HepG2 (cell line): Measurements from ENCODE around the gene CACNA1I. TPM values are rescaled to one million over a fixed set of nuclear protein-coding genes. Genes with fewer than 3 reads are reported as not detected.

Experiments used
- ATAC-seq: fragments of 200-7000 bp; cut with Tn5 transposase; 3 replicates; pipeline ENCODE4 v1.9.1; 2020; ENCODE audit warnings: mild to moderate bottlenecking, moderate library complexity
- BruUV-seq: library from RNA; stranded (reverse); fragments of 400-500 nt; replicated peaks from 2 replicates; lab custom pipeline; 2021; lab: Mats Ljungman, UMichigan
- CTCF ChIA-PET: fragments of 300-600 bp; formaldehyde crosslinking; extraction: SDS; loops from one replicate; lab custom pipeline; 2021; ENCODE audit warnings: low total read pairs, inconsistent platforms, low intra/inter-chr PET ratio; lab: Yijun Ruan, JAX
- POLR2A ChIA-PET: fragments of 350-600 bp; sonication (Branson Sonifier 250); formaldehyde crosslinking; loops from one replicate; lab custom pipeline; 2020; ENCODE audit warnings: antibody characterized with exemption, inconsistent platforms; lab: Yijun Ruan, JAX
- DNase-seq: peaks from one replicate; pipeline ENCODE4 v3.0.0-alpha.2; 2015; ENCODE audit warnings: low spot score
- FAIRE-seq: peaks from 3 replicates; lab custom pipeline; 2011; peaks lifted over from hg19 to GRCh38; lab: Jason Lieb, UNC
- H2AFZ ChIP-seq: one replicate; pipeline ENCODE4 v1.6.1; 2011; ENCODE audit warnings: low read length, inconsistent platforms
- H3K27ac ChIP-seq: fragments of 300-600 bp; 3 replicates; pipeline ENCODE4 v1.8.0; 2011; ENCODE audit warnings: mixed run types, mild to moderate bottlenecking, mixed read lengths, low read length, inconsistent platforms; ENCODE audit not compliant: insufficient read depth; ENCODE audit errors: extremely low read length
- H3K27me3 ChIP-seq, 2 experiments: fragments of 200-600 bp in 1 of 2; 2 replicates in 1 of 2; 3 replicates in 1 of 2; pipeline versions ENCODE4 v1.6.0 to v1.8.0; 2011; ENCODE audit warnings: low read length in 2 of 2, mild to moderate bottlenecking in 2 of 2, moderate library complexity in 2 of 2, inconsistent platforms in 1 of 2; ENCODE audit not compliant: insufficient read depth in 2 of 2, control insufficient read depth in 1 of 2
- H3K36me3 ChIP-seq, 2 experiments: fragments of 200-600 bp in 1 of 2; replicated peaks in 1 of 2; 2 replicates in 1 of 2; 3 replicates in 1 of 2; pipeline versions ENCODE4 v1.5.1 to v1.8.0; 2011; ENCODE audit warnings: low read length in 2 of 2, inconsistent platforms in 1 of 2; ENCODE audit not compliant: insufficient read depth in 2 of 2, control insufficient read depth in 1 of 2
- H3K4me1 ChIP-seq: 2 replicates; pipeline ENCODE4 v1.5.1; 2012; ENCODE audit warnings: low read length, inconsistent platforms; ENCODE audit not compliant: insufficient read depth
- H3K4me2 ChIP-seq: 2 replicates; pipeline ENCODE4 v1.6.0; 2011; ENCODE audit warnings: low read depth, low read length, inconsistent platforms
- H3K4me3 ChIP-seq, 3 experiments: fragments of 200-600 bp in 1 of 3; sonication (generic), shearing (Covaris generic) in 1 of 3; replicated peaks in 1 of 3; 2 replicates each; pipeline ENCODE4 v1.5.1; 2011 to 2016; ENCODE audit warnings: low read length in 3 of 3, inconsistent platforms in 2 of 3, low read depth in 2 of 3, mild to moderate bottlenecking in 2 of 3, control low read depth in 1 of 3, mixed read lengths in 1 of 3; ENCODE audit not compliant: insufficient read depth in 1 of 3
- H3K79me2 ChIP-seq: one replicate; pipeline ENCODE4 v1.6.1; 2011; ENCODE audit warnings: low read length, inconsistent platforms; ENCODE audit not compliant: insufficient read depth
- H3K9ac ChIP-seq: 2 replicates; pipeline ENCODE4 v1.6.0; 2011; ENCODE audit warnings: mild to moderate bottlenecking, low read depth, low read length, inconsistent platforms; ENCODE audit not compliant: insufficient read depth
- H3K9me3 ChIP-seq: 2 replicates; pipeline ENCODE4 v1.5.1; 2012; ENCODE audit warnings: mild to moderate bottlenecking, low read length
- H4K20me1 ChIP-seq: 2 replicates; pipeline ENCODE4 v1.6.0; 2011; ENCODE audit warnings: inconsistent platforms, mild to moderate bottlenecking, low read length, moderate library complexity; ENCODE audit not compliant: insufficient read depth
- ATF7-NPFF ChIP-seq: sonication (generic); formaldehyde crosslinking; IDR thresholded peaks from 2 replicates; pipeline ENCODE4 v1.8.1; 2023; ENCODE audit warnings: mild to moderate bottlenecking, low read depth, missing genetic modification reagents, moderate library complexity
- DPF2 ChIP-seq: sonication (generic); formaldehyde crosslinking; IDR thresholded peaks from 2 replicates; pipeline ENCODE4 v1.4.0; 2020; ENCODE audit warnings: mild to moderate bottlenecking, low read depth, missing genetic modification reagents, borderline replicate concordance
- MIXL1 ChIP-seq: IDR thresholded peaks from 2 replicates; pipeline ENCODE4 v1.6.1; 2016
- MNT ChIP-seq: fragments of 450-650 bp; IDR thresholded peaks from 2 replicates; pipeline ENCODE4 v1.6.1; 2016
- MTA1 ChIP-seq: sonication (generic); formaldehyde crosslinking; IDR thresholded peaks from 2 replicates; pipeline ENCODE4 v1.4.0; 2020; ENCODE audit warnings: missing genetic modification reagents, mild to moderate bottlenecking, borderline replicate concordance
- SMC3 ChIP-seq: IDR thresholded peaks from 2 replicates; pipeline ENCODE4 v1.6.1; 2011; ENCODE audit warnings: low read length, improper control_type of control experiment
- STAG1 ChIP-seq: sonication (generic); formaldehyde crosslinking; IDR thresholded peaks from 2 replicates; pipeline ENCODE4 v1.4.0; 2020; ENCODE audit warnings: missing genetic modification reagents
- YEATS2 ChIP-seq: sonication (generic); formaldehyde crosslinking; IDR thresholded peaks from 2 replicates; pipeline ENCODE4 v1.4.0; 2020; ENCODE audit warnings: missing genetic modification reagents, borderline replicate concordance
- ZIK1 ChIP-seq: sonication (generic); formaldehyde crosslinking; IDR thresholded peaks from 2 replicates; pipeline ENCODE4 v1.5.0; 2020; ENCODE audit warnings: mild to moderate bottlenecking, low read depth, missing genetic modification reagents, borderline replicate concordance
- ZNF350 ChIP-seq: sonication (generic); formaldehyde crosslinking; IDR thresholded peaks from 2 replicates; pipeline ENCODE4 v1.4.0; 2020; ENCODE audit warnings: mild to moderate bottlenecking, low read depth, missing genetic modification reagents, borderline replicate concordance
- ZNF510 ChIP-seq: sonication (generic); formaldehyde crosslinking; IDR thresholded peaks from 2 replicates; pipeline ENCODE4 v1.4.0; 2020; ENCODE audit warnings: low read depth, mild to moderate bottlenecking, missing genetic modification reagents
- ZNF781 ChIP-seq: sonication (generic); formaldehyde crosslinking; IDR thresholded peaks from 2 replicates; pipeline ENCODE4 v1.5.1; 2020; ENCODE audit warnings: borderline replicate concordance, mild to moderate bottlenecking, missing genetic modification reagents; ENCODE audit errors: not compliant biosample characterization
- WGBS: methylation state at CpG from one replicate; pipeline ENCODE4 v1.1.6; 2017; ENCODE audit warnings: low lambda C conversion rate; 5-methylcytosine and 5-hydroxymethylcytosine counted together
- in situ Hi-C: cut with HindIII; loops from 2 replicates; pipeline ENCODE4 v1.10.0; 2017; ENCODE audit warnings: low pct_unique_long_range_greater_than_20kb; ENCODE audit not compliant: extremely low pct_ligation_motif_present
- intact Hi-C: fragments of 100-400 bp; cut with micrococcal nuclease; formaldehyde crosslinking; loops from one replicate; pipeline ENCODE4 v1.10.0; 2022; ENCODE audit not compliant: unreplicated experiment
- polyA plus RNA-seq, 8 experiments: library from polyadenylated mRNA; depleted of rRNA in 3 of 8; stranded (reverse) in 7 of 8; unstranded in 1 of 8; fragments of >200 nt; fragmentation: Illumina TruSeq in 4 of 8; extraction: Trizol in 4 of 8; gene quantifications; 2 replicates each; pipeline versions ENCODE4 v1.2.1 to v1.2.3, GENCODE V29; 2011 to 2016; ENCODE audit warnings: low read depth in 4 of 8, missing spikeins in 1 of 8, mixed read lengths in 1 of 8; ENCODE audit not compliant: insufficient read depth in 1 of 8
- total RNA-seq, 5 experiments: library from RNA; depleted of rRNA; stranded (reverse); fragments of >200 nt; fragmentation: Illumina TruSeq; extraction: Trizol; gene quantifications; 2 replicates each; pipeline ENCODE4 v1.2.3, GENCODE V29; 2016; ENCODE audit warnings: low read depth in 1 of 5
- TF ChIP-seq, protein P1 (sequence below): sonication (generic); formaldehyde crosslinking; IDR thresholded peaks from 2 replicates; pipeline ENCODE4 v1.9.0; 2021; ENCODE audit warnings: mild to moderate bottlenecking, missing genetic modification reagents
- TF ChIP-seq, protein P2 (sequence below): sonication (generic); formaldehyde crosslinking; IDR thresholded peaks from 2 replicates; pipeline ENCODE4 v1.5.0; 2020; ENCODE audit warnings: mild to moderate bottlenecking, missing genetic modification reagents, moderate library complexity

CACNA1I gene
- total and polyA plus RNA-seq, 2 of the 13 experiments (the other 11 are each of a cell fraction or from before 2014, with no cell fraction given) = not detected

DNA sequence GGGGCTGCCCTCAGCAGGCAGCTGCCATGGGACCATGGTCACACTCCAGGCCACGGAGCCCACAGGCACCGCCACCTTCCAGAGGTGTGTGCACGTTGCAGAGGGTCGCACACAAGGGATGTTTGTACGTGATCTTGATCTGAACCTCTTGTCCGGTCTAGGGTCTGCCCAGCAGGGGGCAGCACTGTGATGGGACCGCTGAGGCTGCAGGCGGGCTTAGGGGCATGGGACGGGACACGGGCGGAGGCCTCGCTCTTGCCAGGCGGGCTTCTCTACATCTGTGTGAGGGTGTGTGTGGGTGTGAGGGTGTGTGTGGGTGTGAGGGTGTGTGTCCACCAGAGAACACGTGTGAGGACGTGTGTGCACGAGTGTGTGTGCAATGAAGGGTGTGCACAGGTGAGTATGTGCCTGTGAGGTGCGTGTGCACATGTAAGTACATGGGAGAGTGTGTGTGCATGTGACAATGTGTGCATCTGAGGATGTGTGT lies 52.4 kb downstream of the CACNA1I start:
- Histone ChIP-seq H2AFZ (no peak overlapping the region), H3K79me2 (no peaks in the 10 kb centered on the region), H4K20me1 (no peaks in the 10 kb centered on the region), H3K27ac (no peak overlapping the region), H3K9ac (no peak overlapping the region), H3K27me3 (peaks cover 2 to 14% of the 10 kb centered on the region in 2 experiments; a peak in 4 of 5 replicates), H3K9me3 (no peaks in the 10 kb centered on the region), H3K4me3 (no peak overlapping the region), H3K36me3 (no peaks in the 10 kb centered on the region), H3K4me1 (no peaks in the 10 kb centered on the region), H3K4me2 (no peak overlapping the region)
- no TSS peak for BruUV-seq
- ATAC-seq (peak; percentile 63), DNase-seq (peak; percentile 16), FAIRE-seq (no peak)
- in situ Hi-C loops = no loop called here
- ChIA-PET POLR2A (no interaction called here), CTCF (interaction anchor here (1.4 kb wide), 1 partner anchor 402 kb away, joined by 9 read pairs; no protein-coding TSS in a partner anchor)
- intact Hi-C loops = no loop called here
- WGBS = 23% methylated on average over 14 of the region's 17 CpGs
- TF ChIP-seq MIXL1 (CRISPR knock-in tag) = no peak
- 0 out of 2 replicates have a peak, but pooled peaks have one; percentile 4 for TF ChIP-seq MTA1 (CRISPR knock-in tag)
- TF ChIP-seq ZNF350 = no peak
- peak; percentile 69 for TF ChIP-seq STAG1
- TF ChIP-seq ZIK1 (CRISPR knock-in tag) = no peak
- peak; percentile 42; the same call in 1 of the 2 replicates for TF ChIP-seq SMC3
- no peak for TF ChIP-seq YEATS2 (CRISPR knock-in tag)
- no peak for TF ChIP-seq DPF2 (CRISPR knock-in tag)
- TF ChIP-seq, protein P1, sequence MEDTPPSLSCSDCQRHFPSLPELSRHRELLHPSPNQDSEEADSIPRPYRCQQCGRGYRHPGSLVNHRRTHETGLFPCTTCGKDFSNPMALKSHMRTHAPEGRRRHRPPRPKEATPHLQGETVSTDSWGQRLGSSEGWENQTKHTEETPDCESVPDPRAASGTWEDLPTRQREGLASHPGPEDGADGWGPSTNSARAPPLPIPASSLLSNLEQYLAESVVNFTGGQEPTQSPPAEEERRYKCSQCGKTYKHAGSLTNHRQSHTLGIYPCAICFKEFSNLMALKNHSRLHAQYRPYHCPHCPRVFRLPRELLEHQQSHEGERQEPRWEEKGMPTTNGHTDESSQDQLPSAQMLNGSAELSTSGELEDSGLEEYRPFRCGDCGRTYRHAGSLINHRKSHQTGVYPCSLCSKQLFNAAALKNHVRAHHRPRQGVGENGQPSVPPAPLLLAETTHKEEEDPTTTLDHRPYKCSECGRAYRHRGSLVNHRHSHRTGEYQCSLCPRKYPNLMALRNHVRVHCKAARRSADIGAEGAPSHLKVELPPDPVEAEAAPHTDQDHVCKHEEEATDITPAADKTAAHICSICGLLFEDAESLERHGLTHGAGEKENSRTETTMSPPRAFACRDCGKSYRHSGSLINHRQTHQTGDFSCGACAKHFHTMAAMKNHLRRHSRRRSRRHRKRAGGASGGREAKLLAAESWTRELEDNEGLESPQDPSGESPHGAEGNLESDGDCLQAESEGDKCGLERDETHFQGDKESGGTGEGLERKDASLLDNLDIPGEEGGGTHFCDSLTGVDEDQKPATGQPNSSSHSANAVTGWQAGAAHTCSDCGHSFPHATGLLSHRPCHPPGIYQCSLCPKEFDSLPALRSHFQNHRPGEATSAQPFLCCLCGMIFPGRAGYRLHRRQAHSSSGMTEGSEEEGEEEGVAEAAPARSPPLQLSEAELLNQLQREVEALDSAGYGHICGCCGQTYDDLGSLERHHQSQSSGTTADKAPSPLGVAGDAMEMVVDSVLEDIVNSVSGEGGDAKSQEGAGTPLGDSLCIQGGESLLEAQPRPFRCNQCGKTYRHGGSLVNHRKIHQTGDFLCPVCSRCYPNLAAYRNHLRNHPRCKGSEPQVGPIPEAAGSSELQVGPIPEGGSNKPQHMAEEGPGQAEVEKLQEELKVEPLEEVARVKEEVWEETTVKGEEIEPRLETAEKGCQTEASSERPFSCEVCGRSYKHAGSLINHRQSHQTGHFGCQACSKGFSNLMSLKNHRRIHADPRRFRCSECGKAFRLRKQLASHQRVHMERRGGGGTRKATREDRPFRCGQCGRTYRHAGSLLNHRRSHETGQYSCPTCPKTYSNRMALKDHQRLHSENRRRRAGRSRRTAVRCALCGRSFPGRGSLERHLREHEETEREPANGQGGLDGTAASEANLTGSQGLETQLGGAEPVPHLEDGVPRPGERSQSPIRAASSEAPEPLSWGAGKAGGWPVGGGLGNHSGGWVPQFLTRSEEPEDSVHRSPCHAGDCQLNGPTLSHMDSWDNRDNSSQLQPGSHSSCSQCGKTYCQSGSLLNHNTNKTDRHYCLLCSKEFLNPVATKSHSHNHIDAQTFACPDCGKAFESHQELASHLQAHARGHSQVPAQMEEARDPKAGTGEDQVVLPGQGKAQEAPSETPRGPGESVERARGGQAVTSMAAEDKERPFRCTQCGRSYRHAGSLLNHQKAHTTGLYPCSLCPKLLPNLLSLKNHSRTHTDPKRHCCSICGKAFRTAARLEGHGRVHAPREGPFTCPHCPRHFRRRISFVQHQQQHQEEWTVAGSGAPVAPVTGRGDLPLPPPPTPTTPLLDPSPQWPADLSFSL (CRISPR knock-in tag) = peak; percentile 56; the same call in 1 of the 2 replicates
- TF ChIP-seq, protein P2, sequence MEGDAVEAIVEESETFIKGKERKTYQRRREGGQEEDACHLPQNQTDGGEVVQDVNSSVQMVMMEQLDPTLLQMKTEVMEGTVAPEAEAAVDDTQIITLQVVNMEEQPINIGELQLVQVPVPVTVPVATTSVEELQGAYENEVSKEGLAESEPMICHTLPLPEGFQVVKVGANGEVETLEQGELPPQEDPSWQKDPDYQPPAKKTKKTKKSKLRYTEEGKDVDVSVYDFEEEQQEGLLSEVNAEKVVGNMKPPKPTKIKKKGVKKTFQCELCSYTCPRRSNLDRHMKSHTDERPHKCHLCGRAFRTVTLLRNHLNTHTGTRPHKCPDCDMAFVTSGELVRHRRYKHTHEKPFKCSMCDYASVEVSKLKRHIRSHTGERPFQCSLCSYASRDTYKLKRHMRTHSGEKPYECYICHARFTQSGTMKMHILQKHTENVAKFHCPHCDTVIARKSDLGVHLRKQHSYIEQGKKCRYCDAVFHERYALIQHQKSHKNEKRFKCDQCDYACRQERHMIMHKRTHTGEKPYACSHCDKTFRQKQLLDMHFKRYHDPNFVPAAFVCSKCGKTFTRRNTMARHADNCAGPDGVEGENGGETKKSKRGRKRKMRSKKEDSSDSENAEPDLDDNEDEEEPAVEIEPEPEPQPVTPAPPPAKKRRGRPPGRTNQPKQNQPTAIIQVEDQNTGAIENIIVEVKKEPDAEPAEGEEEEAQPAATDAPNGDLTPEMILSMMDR (CRISPR knock-in tag) = peak; percentile 85
- TF ChIP-seq ZNF781 (CRISPR knock-in tag) = no peak
- TF ChIP-seq ZNF510 (CRISPR knock-in tag) = no peak
- TF ChIP-seq ATF7-NPFF = no peak
- peak; percentile 73 for TF ChIP-seq MNT
